GM12875 (cell line): ENCODE measurements around the gene UNC5A.

Source experiments
- H3K4me3 ChIP-seq: one replicate; pipeline ENCODE4 v1.5.1; 2011; ENCODE audit warnings: low read depth, low read length, control low read depth
- TF ChIP-seq, protein P1 (sequence below): IDR thresholded peaks from 2 replicates; pipeline ENCODE4 v1.5.1; 2011; ENCODE audit warnings: low read depth, mild to moderate bottlenecking, control low read depth, inconsistent platforms, low read length, moderate library complexity, borderline replicate concordance; ENCODE audit not compliant: insufficient read depth

Gene UNC5A

DNA sequence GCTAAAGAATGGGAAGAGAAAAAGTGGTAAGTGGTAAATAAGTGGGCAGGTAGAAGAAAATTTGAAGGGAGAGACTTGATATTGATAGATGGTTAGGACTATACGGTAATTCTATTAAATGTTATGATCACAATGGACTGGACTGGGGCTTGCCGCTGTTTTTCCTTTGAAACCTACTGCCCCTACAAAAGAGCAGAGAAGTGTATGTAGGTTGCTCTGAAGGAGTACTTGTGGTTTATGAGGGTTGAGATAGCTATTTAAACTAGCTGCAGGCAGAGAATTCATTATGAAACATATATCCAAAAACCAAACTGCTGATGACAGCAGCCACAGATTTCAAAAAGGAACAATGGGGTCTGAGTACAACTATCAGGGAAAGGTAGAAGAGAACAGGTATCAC, 105.5 kb downstream of the UNC5A start:
- H3K4me3 ChIP-seq = no peak overlapping the region

DNA sequence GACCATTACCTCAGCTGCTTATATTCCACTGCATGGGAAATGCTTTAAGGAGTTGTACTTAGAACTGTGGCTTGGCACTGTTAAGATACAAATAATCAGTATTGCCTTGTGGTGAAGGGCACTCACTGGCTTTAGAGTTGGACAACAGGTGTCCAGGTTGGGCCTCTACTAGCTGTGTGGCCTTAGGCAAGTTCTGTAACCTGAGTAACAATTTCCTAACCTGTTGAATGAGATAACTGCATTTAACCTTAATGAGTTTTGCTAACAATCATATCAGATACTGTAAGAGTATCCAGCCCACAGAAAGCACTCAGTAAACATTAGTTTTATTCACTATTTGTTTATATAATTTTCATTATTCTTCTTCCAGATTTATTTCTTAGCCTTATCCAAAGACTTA, 106.0 kb downstream of the UNC5A start:
- TF ChIP-seq, protein P1, sequence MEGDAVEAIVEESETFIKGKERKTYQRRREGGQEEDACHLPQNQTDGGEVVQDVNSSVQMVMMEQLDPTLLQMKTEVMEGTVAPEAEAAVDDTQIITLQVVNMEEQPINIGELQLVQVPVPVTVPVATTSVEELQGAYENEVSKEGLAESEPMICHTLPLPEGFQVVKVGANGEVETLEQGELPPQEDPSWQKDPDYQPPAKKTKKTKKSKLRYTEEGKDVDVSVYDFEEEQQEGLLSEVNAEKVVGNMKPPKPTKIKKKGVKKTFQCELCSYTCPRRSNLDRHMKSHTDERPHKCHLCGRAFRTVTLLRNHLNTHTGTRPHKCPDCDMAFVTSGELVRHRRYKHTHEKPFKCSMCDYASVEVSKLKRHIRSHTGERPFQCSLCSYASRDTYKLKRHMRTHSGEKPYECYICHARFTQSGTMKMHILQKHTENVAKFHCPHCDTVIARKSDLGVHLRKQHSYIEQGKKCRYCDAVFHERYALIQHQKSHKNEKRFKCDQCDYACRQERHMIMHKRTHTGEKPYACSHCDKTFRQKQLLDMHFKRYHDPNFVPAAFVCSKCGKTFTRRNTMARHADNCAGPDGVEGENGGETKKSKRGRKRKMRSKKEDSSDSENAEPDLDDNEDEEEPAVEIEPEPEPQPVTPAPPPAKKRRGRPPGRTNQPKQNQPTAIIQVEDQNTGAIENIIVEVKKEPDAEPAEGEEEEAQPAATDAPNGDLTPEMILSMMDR = no peak
- H3K4me3 ChIP-seq = no peak overlapping the region

More for the DNA sequence above, 105.5 kb downstream of the UNC5A start:
- TF ChIP-seq, protein P1 = no peak

DNA sequence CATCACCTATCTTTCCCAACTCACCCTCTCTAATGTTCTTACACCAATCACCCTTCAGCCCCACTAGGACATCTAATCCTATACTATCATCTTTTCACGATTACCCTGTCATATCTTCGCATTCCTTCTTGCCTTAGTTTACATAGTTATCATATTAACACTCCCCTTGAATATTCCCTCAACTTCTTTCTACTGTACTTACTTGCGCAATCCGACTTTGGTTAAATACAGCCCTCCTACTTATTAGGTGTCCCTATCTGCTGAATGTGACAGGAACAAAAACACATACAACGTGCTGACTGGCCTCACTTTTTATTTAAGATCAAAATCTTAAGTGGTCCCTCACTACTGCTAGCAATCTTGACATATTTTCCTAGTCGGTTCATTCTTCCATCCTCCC, 108.3 kb downstream of the UNC5A start:
- H3K4me3 ChIP-seq = no peak overlapping the region
- TF ChIP-seq, protein P1 = no peak

DNA sequence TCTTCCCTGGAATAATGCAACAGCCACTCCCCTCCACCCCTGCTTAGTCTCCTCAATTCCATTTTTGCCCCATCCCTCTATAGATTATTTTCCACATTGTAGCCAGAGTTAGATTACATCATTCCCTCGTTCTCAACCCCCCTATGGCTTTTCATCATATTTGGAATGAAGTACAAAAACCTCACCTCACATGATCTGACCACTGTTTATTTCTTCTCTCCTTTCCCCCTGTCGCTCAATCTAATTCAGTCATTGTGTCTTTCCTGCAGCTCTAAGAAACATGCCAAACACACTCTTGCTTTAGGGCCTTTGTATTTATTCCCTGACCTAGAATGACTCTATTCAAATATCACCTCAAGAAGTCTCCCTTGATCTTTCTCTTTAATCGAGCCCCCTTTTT, 111.4 kb downstream of the UNC5A start:
- no peak overlapping the region for H3K4me3 ChIP-seq
- TF ChIP-seq, protein P1 = no peak

DNA sequence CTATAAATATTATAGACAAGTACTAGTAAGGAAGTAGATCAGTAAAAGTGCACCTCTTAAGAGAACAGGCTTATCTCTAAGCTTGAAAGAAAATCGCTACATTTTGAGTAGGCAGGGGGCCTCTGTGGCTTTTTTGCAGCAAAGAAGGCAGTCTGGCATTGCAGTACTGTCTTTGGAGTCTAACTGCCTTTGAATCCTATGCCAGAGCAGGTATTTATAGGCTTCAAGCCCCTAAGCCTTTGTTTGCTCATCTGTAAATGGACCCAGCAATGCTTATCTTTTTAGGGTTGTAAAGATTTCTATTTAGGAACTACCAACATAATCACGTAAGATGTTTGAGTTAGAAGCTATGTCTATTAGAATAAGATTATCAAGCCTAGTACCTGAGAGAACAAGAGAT, 112.5 kb downstream of the UNC5A start:
- TF ChIP-seq, protein P1 = no peak
- H3K4me3 ChIP-seq = no peak overlapping the region

DNA sequence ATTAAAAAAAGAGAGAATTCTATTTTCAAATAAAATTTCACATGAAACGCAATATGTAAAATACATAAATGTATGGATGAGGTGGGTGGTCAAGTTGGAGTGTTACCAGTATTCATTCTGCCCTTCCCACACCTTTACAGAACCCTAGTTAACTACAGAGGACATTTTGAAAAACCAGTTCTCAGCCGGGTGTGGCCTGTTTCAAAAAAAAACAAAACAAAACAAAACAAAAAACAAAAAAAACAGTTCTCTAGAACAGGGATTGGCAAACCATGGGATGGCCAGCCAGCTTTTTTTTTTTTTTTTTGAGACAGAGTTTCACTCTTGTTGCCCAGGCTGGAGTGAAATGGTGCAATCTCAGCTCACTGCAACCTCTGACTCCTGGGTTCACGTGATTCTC, 117.2 kb downstream of the UNC5A start:
- TF ChIP-seq, protein P1 = no peak
- H3K4me3 ChIP-seq = no peak overlapping the region

DNA sequence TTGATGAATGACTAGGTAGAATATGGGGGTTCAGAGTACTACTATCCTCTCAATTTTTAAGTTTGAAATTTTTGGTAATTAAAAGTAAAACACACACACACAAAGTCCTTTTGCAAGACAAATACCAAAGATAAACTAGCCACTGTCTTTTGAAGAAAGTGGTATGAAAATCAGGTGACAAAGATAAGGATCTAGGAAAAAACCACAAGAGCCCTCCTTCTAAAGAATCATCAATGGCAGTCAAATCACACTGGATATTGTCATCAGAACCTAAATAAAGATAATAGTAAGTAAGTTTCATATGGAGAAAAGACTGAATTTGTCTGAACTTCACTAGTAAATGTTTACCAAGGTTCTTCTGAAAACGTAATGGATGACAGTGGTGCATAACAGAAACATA, 119.3 kb downstream of the UNC5A start:
- H3K4me3 ChIP-seq = no peak overlapping the region
- TF ChIP-seq, protein P1 = no peak
